ENCODE results near the gene ZNF441. TPM values are rescaled to one million over a fixed set of nuclear protein-coding genes. Genes with fewer than 3 reads are reported as not detected.

Gene ZNF441
- total RNA-seq, 1 experiment from 2014 or later = 0.85 TPM

- no peak within 1 kb of the TSS for H4K91ac ChIP-seq (ENCODE audit: insufficient read length, low read depth, low read length)
- no peak within 1 kb of the TSS for H3K56ac ChIP-seq (ENCODE audit: insufficient read length, low read depth, low read length)
- peak within 1 kb of the TSS; percentile 61 for H3K9ac ChIP-seq (ENCODE audit: extremely low read depth, insufficient read length, low read length)
- no peaks in the 10 kb centered on the region for H3K9me3 ChIP-seq (ENCODE audit: control insufficient read depth, low read depth, low read length)
- H2AFZ ChIP-seq (ENCODE audit: low read length) = peak within 1 kb of the TSS; percentile 98
- H3K27me3 ChIP-seq (ENCODE audit: insufficient read depth, low read length) = peaks cover 14% of the 10 kb centered on the region; the same call in 1 of the 2 replicates
- DNase-seq = peak; percentile 98
- Mint-ChIP-seq H3K36me3 (ENCODE audit: insufficient read depth in 1 of 3, low read depth in 3 of 3) (no peaks in the 10 kb centered on the region; a peak in 1 of 7 replicates), H3K27ac (peak within 1 kb of the TSS; percentile 88 to 97 (median 95); a peak in 6 of 7 replicates), H3K27me3 (ENCODE audit: low read depth) (peaks cover 77% of the 10 kb centered on the region), H3K9me3 (no peaks in the 10 kb centered on the region; a peak in 1 of 5 replicates), H3K4me1 (peaks cover 10 to 14% of the 10 kb centered on the region in 2 experiments), H3K4me3 (peak within 1 kb of the TSS; percentile 94 to 97)
- no peak within 1 kb of the TSS for H2BK20ac ChIP-seq (ENCODE audit: low read depth, low read length, poor library complexity, severe bottlenecking)
- no peak within 1 kb of the TSS for H2BK12ac ChIP-seq (ENCODE audit: insufficient read length, low read depth, low read length)
- H2AK5ac ChIP-seq (ENCODE audit: insufficient read length, low read length) = no peak within 1 kb of the TSS
- 0 out of 3 replicates have a peak, but pooled peaks have one; percentile 1 for TF ChIP-seq CTCF (conservative IDR thresholded peaks at IDR 0.05)
- H4K20me1 ChIP-seq (ENCODE audit: control insufficient read depth, insufficient read depth, insufficient read length) = no peaks in the 10 kb centered on the region
- no peak within 1 kb of the TSS for H3K4ac ChIP-seq (ENCODE audit: low read depth, low read length)
- no peak within 1 kb of the TSS for H4K8ac ChIP-seq (replicated peaks; ENCODE audit: insufficient read length, low read depth, low read length)
- no peaks in the 10 kb centered on the region for H3K79me1 ChIP-seq (ENCODE audit: insufficient read depth, low read depth, low read length, poor library complexity, severe bottlenecking)
- H3K4me2 ChIP-seq (ENCODE audit: insufficient read depth, insufficient read length, low read length) = peak within 1 kb of the TSS; percentile 93
- H3K27ac ChIP-seq (ENCODE audit: insufficient read length, low read depth, low read length) = no peak within 1 kb of the TSS
- peak within 1 kb of the TSS; percentile 54 for H3K14ac ChIP-seq (ENCODE audit: insufficient read depth, low read length)
- no peak within 1 kb of the TSS for H4K5ac ChIP-seq (ENCODE audit: insufficient read length, low read depth, low read length)
- no peak within 1 kb of the TSS for H3K23ac ChIP-seq (ENCODE audit: insufficient read length, low read depth, low read length)
- H3K4me1 ChIP-seq (ENCODE audit: insufficient read depth, low read length) = no peaks in the 10 kb centered on the region
- H3K79me2 ChIP-seq (ENCODE audit: insufficient read depth, low read length) = no peaks in the 10 kb centered on the region
- no CpG with 5 or more reads among the region's 35 CpGs for WGBS (ENCODE audit: extremely low coverage, insufficient read length, low lambda C conversion rate)
- peak within 1 kb of the TSS; percentile 89 for H3K18ac ChIP-seq (ENCODE audit: insufficient read length, low read depth, low read length)
- H2BK15ac ChIP-seq (ENCODE audit: low read depth, low read length) = 0 out of 2 replicates have a peak within 1 kb of the TSS, but pooled peaks have one; percentile 38
- no peak within 1 kb of the TSS for H2BK5ac ChIP-seq (ENCODE audit: insufficient read length, low read length)
- H3T11ph ChIP-seq (ENCODE audit: low read length) = no peak within 1 kb of the TSS
- no peak within 1 kb of the TSS for H2BK120ac ChIP-seq (ENCODE audit: low read depth, low read length, poor library complexity, severe bottlenecking)
- H3K23me2 ChIP-seq (ENCODE audit: insufficient read length, low read depth, low read length, poor library complexity, severe bottlenecking) = peaks cover 11% of the 10 kb centered on the region
Measured at GRCh38 chr19:11738746-11739620, 27.8 kb upstream of the ZNF441 start, which contains the start of gene ZNF823. TSS of gene ZNF823 (minus strand) at chr19:11738946. CDS start at chr19:11738819, 127 bp downstream.
